ENCODE measurements around the gene EML1. TPM values are rescaled to one million over a fixed set of nuclear protein-coding genes. Genes with fewer than 3 reads are reported as not detected.

Gene EML1
- total RNA-seq, 3 donors from 2014 or later (not counting 1 experiment from before 2014, with no cell fraction given), result not detected

- peak in 1 of 2 donors; percentile 43 for DNase-seq
- Histone ChIP-seq H3K27ac (ENCODE audit: low read length) (no peak overlapping the region), H3K9me3 (ENCODE audit: control insufficient read depth, insufficient read depth, low read length) (no peaks in the 10 kb centered on the region), H3K4me1 (ENCODE audit: control insufficient read depth, insufficient read depth, low read length) (peaks cover 14% of the 10 kb centered on the region), H3K36me3 (ENCODE audit: control insufficient read depth, insufficient read depth, low read length) (no peaks in the 10 kb centered on the region), H3K4me3 (ENCODE audit: low read length) (peak overlapping the region; percentile 50), H3K27me3 (ENCODE audit: control insufficient read depth, insufficient read depth, low read length) (no peaks in the 10 kb centered on the region)
- H3K27ac Mint-ChIP-seq, result peak overlapping the region; percentile 56 to 83
- H3K36me3 Mint-ChIP-seq, result no peaks in the 10 kb centered on the region
- peak; percentile 19 to 24 (median 23) for ATAC-seq
- intact Hi-C loops (cut with micrococcal nuclease), result no loop called here
- peaks cover 9 to 16% of the 10 kb centered on the region in 2 donors for H3K4me1 Mint-ChIP-seq
- peak overlapping the region; percentile 96 for H3K4me3 Mint-ChIP-seq
- under 1% methylated on average over 79 of the region's 79 CpGs for WGBS (ENCODE audit: insufficient coverage)
- no peak for TF ChIP-seq CTCF (IDR thresholded peaks at IDR 0.05)
- H3K9me3 Mint-ChIP-seq, result no peaks in the 10 kb centered on the region
- H3K27me3 Mint-ChIP-seq (ENCODE audit: low read depth in 2 of 2), result peaks cover 5 to 6% of the 10 kb centered on the region in 2 donors
These were observed 178.9 kb downstream of the EML1 start for GRCh38 chr14:99971941-99972747.

DNA sequence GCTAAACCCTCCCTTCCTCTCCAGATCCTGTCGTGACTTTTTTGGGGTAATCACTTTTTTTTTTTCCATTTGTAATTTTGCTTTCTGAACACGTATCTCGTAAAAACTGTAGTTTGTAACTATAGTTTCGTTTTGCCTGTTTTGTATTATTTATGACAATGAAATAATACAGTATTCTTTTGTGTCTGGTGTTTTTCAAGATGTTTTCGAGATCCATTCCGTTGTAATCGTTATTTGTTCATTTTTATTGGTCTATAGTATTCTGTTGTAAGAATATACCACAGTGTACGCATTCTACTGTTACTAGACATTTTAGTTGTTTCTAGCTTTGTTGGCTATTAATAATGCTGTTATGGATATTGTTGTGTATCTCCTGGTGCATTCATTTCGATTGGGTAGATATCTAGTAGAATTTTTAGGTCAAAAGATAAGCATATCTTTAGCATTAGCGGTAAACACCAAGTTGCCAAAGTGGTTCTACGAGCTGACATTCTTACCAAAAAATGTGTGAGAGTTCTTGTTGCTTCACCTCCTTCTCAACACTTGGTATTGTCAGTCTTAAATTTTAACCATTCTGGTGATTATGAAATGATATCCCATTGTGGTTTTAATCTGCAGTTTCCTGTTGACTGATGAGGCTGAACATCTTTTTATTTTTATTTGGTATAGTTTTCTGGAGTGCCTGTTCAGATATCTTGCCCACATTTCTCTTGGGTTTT is 179.7 kb downstream of the EML1 start:
- Mint-ChIP-seq H3K4me3 (peak overlapping the region; percentile 96), H3K9me3 (no peaks in the 10 kb centered on the region), H3K4me1 (peaks cover 9 to 16% of the 10 kb centered on the region in 2 donors), H3K27ac (peak overlapping the region; percentile 56 to 83), H3K27me3 (ENCODE audit: low read depth in 2 of 2) (peaks cover 0 to 4% of the 10 kb centered on the region in 2 donors), H3K36me3 (no peaks in the 10 kb centered on the region)
- no peak for TF ChIP-seq CTCF (IDR thresholded peaks at IDR 0.05)
- ATAC-seq, result no peak
- H3K9me3 ChIP-seq (ENCODE audit: control insufficient read depth, insufficient read depth, low read length), result no peaks in the 10 kb centered on the region
- peaks cover 14% of the 10 kb centered on the region for H3K4me1 ChIP-seq (ENCODE audit: control insufficient read depth, insufficient read depth, low read length)
- H3K36me3 ChIP-seq (ENCODE audit: control insufficient read depth, insufficient read depth, low read length), result no peaks in the 10 kb centered on the region
- intact Hi-C loops (cut with micrococcal nuclease), result no loop called here
- no peak for DNase-seq
- peak overlapping the region; percentile 50 for H3K4me3 ChIP-seq (ENCODE audit: low read length)
- no peaks in the 10 kb centered on the region for H3K27me3 ChIP-seq (ENCODE audit: control insufficient read depth, insufficient read depth, low read length)
- WGBS (ENCODE audit: insufficient coverage), result 69% methylated on average over 9 of the region's 11 CpGs
- H3K27ac ChIP-seq (ENCODE audit: low read length), result no peak overlapping the region

DNA sequence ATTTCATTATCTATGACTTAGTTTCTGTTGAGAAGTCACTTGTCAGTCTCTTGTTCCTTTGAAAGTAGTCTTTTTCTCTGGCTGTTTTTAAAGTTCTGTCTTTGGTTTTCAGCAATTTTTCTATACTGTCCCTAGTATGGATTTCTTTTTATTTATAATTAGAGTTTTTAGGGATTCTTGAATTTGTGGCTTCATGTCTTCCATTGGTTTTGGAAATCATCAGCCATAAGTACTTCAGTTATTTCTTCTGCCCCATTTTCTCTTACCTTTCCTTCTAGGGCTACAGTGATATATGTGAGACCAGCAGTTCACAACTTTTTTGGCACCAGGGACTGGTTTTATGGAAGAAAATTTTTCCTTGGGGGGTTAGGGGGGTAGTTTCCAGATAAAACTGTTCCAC is 182.0 kb downstream of the EML1 start:
- H3K9me3 ChIP-seq (ENCODE audit: control insufficient read depth, insufficient read depth, low read length), result no peaks in the 10 kb centered on the region
- intact Hi-C loops (cut with micrococcal nuclease), result no loop called here
- Mint-ChIP-seq H3K9me3 (no peaks in the 10 kb centered on the region), H3K27ac (no peak overlapping the region), H3K4me3 (no peak overlapping the region), H3K4me1 (peaks cover 9 to 16% of the 10 kb centered on the region in 2 donors), H3K36me3 (no peaks in the 10 kb centered on the region), H3K27me3 (ENCODE audit: low read depth in 2 of 2) (no peaks in the 10 kb centered on the region)
- no peaks in the 10 kb centered on the region for H3K36me3 ChIP-seq (ENCODE audit: control insufficient read depth, insufficient read depth, low read length)
- H3K27me3 ChIP-seq (ENCODE audit: control insufficient read depth, insufficient read depth, low read length), result no peaks in the 10 kb centered on the region
- DNase-seq (no peak), ATAC-seq (no peak)
- peaks cover 14% of the 10 kb centered on the region for H3K4me1 ChIP-seq (ENCODE audit: control insufficient read depth, insufficient read depth, low read length)
- TF ChIP-seq CTCF (IDR thresholded peaks at IDR 0.05), result no peak
- H3K4me3 ChIP-seq (ENCODE audit: low read length), result no peak overlapping the region
- H3K27ac ChIP-seq (ENCODE audit: low read length), result no peak overlapping the region

Data from natural killer cell (primary cell).